IMR-90 (cell line): ENCODE results near the gene NDUFB2.
"Not testable (repeated sequence)": the region's sequence is repeated elsewhere in the genome, so short reads cannot be mapped to it uniquely, and the experiment has no call there.

Experiments used
- CHD1 ChIP-seq: IDR thresholded peaks from 2 replicates; pipeline ENCODE4 v1.6.1; 2012; ENCODE audit warnings: low read depth, low read length, improper control_type of control experiment
- CTCF ChIP-seq: conservative IDR thresholded peaks from 2 replicates; pipeline ENCODE4 v1.5.1; 2012; ENCODE audit warnings: mild to moderate bottlenecking, low read depth, low read length, improper control_type of control experiment
- FOS ChIP-seq: fragments of 150-350 bp; IDR thresholded peaks from 2 replicates; pipeline ENCODE4 v1.6.1; 2016; ENCODE audit warnings: low read depth, low read length
- MXI1 ChIP-seq: IDR thresholded peaks from 2 replicates; pipeline ENCODE4 v1.6.1; 2012; ENCODE audit warnings: low read depth, mild to moderate bottlenecking, low read length, moderate library complexity, borderline replicate concordance
- POLR2A ChIP-seq: IDR thresholded peaks from 2 replicates; pipeline ENCODE4 v1.6.1; 2012; ENCODE audit warnings: mild to moderate bottlenecking, low read depth, low read length
- RCOR1 ChIP-seq: IDR thresholded peaks from 2 replicates; pipeline ENCODE4 v1.6.1; 2012; ENCODE audit warnings: mild to moderate bottlenecking, low read length, improper control_type of control experiment; ENCODE audit not compliant: insufficient replicate concordance
- RFX5 ChIP-seq: IDR thresholded peaks from 2 replicates; pipeline ENCODE4 v1.8.0; 2012; ENCODE audit warnings: low read depth, mild to moderate bottlenecking, low read length, moderate library complexity
- SMC3 ChIP-seq: fragments of 150-350 bp; IDR thresholded peaks from 2 replicates; pipeline ENCODE4 v1.6.1; 2016; ENCODE audit warnings: low read depth, mild to moderate bottlenecking, antibody characterized with exemption, low read length, moderate library complexity
- USF2 ChIP-seq: fragments of 150-350 bp; IDR thresholded peaks from 2 replicates; pipeline ENCODE4 v1.6.1; 2017; ENCODE audit warnings: mild to moderate bottlenecking, antibody characterized with exemption, low read length, low read depth

- TF ChIP-seq POLR2A, MXI1, CTCF, SMC3, RCOR1, USF2, RFX5, CHD1, FOS: not testable (repeated sequence)
Measured at GRCh38 chr7:140708764-140709163, 12.3 kb downstream of the NDUFB2 start.
